ENCODE results near the gene TM9SF4.

Gene TM9SF4

DNA sequence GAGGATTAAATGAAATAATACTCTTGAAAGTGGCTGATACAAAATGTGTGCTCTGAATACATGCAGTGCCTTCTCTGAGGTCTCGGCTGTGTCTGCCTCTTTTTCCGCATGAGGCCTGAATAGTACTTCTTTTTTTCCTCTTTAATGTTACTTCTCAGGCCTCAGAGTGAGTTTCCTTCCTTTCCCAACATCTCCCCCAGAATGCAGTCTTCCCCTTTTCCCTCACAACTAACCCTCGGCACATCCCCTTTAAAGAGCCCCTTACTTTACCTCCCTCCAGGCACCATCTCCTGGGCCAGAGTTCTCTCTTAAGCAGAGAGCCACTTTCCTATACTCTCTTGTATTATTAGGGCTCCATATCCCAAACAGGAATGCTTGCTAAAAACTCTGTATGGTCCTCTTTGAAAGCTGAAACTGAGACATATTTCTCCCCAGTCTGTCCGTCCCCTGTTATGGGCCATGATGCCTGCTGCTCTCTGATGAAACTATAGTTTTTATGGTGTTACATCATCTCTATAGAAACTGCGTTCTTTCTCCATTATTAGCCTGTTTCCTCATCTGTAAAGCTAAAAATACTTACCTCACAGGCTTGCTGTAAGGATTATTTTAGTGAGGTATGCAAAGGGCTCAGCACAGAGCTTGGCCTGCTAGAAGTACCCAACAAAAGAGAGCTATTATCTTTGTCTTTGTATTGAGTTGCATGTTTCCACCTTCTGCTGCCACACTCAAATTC lies 95.8 kb downstream of the TM9SF4 start:
- peak overlapping the region; percentile 96 for H3K4me3 Mint-ChIP-seq
- peak overlapping the region; percentile 92 for H3K27ac Mint-ChIP-seq
- no peak for DNase-seq
- H3K27me3 Mint-ChIP-seq, result no peaks in the 10 kb centered on the region
- H3K4me1 Mint-ChIP-seq, result peaks cover 73% of the 10 kb centered on the region
- CTCF ChIA-PET, result no interaction called here
- H3K9me3 Mint-ChIP-seq, result no peaks in the 10 kb centered on the region
- H3K36me3 Mint-ChIP-seq, result peaks cover 30% of the 10 kb centered on the region

DNA sequence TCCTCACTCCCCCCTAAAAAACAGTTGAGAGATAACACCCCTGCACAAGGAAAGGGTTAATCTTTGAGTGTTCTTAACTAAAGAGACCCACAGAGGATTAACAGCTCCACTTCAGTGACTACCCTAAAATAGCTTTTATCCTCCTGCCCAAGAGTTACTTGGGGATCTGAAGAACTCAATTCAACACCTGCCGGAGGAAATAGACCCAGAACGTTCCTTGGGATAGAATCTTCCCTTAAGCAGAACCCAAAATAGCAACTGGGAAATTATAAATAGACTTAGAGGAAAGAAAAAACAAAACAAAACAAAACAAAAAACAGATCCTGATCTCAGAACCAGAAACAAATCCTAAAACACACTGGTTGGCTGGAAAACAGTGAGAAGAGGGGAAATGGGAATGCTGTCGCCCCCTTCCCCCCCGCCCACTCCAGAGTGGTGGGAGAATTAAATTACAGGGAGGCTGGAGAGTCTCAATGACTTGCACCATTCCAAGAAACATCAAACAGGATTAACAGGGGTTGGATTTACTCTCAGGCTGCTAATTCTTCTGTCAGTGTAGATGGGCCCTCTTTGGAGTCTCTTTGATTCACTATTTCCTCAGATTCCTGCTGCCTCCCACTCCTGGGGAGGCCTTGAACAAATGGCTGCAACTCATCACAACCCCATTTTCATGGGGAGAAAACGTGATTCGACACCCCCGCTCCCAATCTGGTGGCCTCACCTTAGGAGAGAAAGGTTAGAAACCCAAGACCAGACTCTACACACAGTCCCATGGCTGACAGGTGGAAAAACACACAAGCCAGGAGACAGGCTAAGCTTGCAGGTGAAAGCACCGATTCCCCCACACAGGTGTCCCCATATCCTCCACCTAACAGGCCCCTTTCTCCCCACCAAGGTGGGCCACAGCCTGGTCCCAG lies 96.6 kb downstream of the TM9SF4 start:
- H3K36me3 Mint-ChIP-seq, result peaks cover 26% of the 10 kb centered on the region
- peaks cover 79% of the 10 kb centered on the region for H3K4me1 Mint-ChIP-seq
- no peaks in the 10 kb centered on the region for H3K9me3 Mint-ChIP-seq
- CTCF ChIA-PET, result no interaction called here
- no peaks in the 10 kb centered on the region for H3K27me3 Mint-ChIP-seq
- H3K27ac Mint-ChIP-seq, result peak overlapping the region; percentile 92
- peak overlapping the region; percentile 96 for H3K4me3 Mint-ChIP-seq
- no peak for DNase-seq

DNA sequence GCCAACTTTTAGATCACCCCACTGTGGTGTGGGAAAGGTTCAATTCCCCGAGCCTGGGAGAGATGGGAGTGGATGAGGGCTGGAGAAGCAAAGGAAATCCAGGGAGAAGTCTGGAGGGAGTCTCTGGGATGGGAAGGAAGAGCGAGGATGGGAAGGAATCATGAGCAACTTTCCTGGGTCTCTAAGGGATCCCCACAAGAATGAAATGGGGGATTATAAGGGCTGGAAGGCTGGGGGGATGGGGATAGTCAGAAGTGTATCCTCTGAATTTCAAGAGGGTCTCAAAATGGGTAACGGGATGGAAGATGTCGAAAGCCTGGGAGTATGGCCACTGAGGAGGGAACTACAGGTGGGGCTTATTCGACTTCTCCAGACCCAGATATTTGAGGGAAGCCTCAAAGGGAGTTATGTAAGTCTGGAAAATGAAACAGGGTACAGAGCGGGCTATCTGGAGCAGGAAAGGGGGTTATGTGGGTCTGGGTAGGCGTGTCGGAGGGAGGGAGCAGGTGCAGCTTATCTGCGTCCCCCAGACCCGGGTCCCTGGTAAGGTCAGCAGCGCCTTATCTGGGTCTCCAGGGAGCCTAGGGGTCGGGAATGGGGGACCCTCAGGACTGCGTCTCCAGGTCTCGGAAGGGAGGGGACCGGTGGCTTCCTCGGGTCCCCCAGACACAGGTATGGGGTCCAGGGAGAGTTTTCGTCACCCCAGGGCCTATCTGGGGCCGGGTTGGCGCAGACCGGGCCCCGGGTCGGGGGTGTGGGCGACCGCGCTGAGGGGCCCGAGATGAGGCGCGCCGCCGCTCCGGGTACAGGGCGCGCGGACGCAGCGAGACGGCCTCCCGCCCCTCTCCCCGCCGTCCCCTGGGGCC lies 97.5 kb downstream of the TM9SF4 start:
- peak; percentile 43 for DNase-seq
- peaks cover 83% of the 10 kb centered on the region for H3K4me1 Mint-ChIP-seq
- CTCF ChIA-PET, result no interaction called here
- peak overlapping the region; percentile 92 for H3K27ac Mint-ChIP-seq
- no peaks in the 10 kb centered on the region for H3K9me3 Mint-ChIP-seq
- peak overlapping the region; percentile 96 for H3K4me3 Mint-ChIP-seq
- H3K27me3 Mint-ChIP-seq, result no peaks in the 10 kb centered on the region
- H3K36me3 Mint-ChIP-seq, result peaks cover 32% of the 10 kb centered on the region

DNA sequence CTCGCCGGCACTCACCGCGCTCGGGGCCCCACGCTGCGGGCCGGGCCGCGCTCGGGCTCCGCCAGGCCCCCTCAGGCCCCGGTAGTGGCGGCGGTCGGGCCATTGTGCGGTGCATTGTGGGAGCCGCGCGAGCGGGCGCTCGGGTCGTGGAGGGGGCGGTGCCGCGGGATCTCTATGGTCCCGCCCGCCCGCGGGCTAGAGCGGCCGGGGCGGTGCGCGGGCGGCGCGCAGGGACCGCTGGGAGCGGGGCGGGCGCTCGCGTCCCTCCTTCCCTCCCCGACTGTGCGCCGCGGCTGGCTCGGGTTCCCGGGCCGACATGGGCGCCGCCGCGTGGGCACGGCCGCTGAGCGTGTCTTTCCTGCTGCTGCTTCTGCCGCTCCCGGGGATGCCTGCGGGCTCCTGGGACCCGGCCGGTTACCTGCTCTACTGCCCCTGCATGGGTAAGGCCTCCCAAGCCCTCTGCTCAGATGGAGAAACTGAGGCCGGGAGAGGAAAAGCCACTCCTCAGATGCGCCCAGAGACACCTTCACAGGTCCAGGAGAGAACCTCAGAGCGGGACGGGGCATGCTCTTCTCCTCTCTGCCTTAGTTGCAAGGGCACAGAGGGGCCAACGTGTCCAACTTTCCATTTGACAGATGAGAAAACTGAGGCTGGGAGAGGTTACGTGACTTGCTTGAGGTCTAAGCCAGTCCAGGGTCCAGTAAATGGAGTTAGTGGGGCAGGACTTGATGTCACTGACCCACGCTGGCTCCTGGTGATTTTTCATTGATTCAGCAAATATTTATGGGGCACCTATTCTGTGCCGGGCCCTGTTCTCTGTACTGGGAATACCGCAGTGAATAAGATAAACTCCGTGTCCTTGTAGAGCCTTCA lies 98.3 kb downstream of the TM9SF4 start, which contains the start of the genes PLAGL2 and POFUT1:
PLAGL2 (minus strand) TSS at position 118 of the 873 bp plus-strand sequence. CDS start 5,565 bp downstream, outside the sequence.
POFUT1 (plus strand) TSS at position 255 of the 873 bp plus-strand sequence; CDS start at position 317, 62 bp downstream.
- DNase-seq, result peak; percentile 91
- Mint-ChIP-seq H3K36me3 (peaks cover 39% of the 10 kb centered on the region), H3K27ac (peak within 1 kb of the TSS; percentile 92), H3K4me3 (peak within 1 kb of the TSS; percentile 96), H3K27me3 (no peaks in the 10 kb centered on the region), H3K4me1 (peaks cover 77% of the 10 kb centered on the region), H3K9me3 (no peaks in the 10 kb centered on the region)
- CTCF ChIA-PET, result no interaction called here

DNA sequence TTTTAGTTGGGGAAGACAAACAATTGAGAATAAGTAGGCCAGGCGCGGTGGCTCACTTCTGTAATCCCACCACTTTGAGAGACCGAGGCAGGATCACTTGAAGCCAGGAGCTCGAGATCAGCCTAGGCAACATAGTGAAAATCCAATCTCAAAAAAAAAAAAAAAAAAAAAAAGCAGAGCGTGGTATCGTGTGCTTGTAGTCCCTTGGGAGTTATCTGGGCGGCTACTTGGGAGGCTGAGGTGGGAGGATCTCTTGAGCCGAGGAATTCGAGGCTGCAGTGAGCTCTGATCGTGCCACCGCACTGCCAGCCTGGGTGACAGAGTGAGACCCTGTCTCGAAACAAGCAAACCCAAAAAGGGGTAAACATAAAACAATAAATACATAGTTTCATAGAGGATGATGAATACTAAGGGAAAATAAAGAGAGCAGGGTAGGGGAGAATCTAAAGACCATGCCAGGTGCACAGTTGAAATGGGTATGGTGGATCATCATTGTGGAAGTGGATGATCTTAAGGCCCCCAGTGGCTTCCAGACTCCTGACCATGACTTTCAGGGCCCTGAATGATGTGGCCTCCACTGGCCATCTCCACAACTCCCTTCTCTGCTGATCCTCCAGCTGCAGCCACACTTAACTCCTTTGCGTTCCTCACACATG lies 99.1 kb downstream of the TM9SF4 start:
- Mint-ChIP-seq H3K4me3 (peak overlapping the region; percentile 84), H3K36me3 (peaks cover 39% of the 10 kb centered on the region), H3K27me3 (no peaks in the 10 kb centered on the region), H3K4me1 (peaks cover 70% of the 10 kb centered on the region), H3K27ac (peak overlapping the region; percentile 81), H3K9me3 (no peaks in the 10 kb centered on the region)
- CTCF ChIA-PET, result no interaction called here
- no peak for DNase-seq

DNA sequence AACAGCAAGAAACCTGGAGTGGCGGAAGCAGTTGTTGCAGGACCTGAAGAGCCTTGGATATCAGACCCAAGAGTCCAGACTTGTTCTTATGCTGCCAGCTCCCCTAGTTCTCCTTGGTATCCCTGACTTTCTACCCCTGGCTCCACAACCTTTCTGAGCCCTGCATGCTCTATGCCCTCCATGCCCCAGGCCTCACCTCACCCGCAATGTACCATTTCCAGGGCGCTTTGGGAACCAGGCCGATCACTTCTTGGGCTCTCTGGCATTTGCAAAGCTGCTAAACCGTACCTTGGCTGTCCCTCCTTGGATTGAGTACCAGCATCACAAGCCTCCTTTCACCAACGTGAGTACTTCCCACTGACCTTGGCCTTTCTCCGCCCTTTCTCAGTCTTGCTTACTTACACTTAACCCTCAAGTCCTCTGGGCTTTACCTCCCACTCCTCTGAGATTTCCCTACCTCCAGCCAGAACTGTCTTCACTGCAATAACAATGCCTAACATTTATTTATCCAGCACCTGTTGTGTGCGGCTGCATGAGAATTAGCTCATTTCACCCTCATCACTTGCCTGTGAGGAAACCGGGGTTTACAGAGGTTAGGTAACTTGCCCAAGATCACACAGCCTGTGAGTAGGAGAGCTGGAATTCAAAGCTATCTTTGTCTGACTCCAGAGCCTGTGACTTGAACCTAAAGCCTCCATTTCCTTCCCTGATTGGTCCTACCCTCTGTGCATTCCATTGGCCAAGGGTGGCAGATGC lies 100.5 kb downstream of the TM9SF4 start:
- DNase-seq, result no peak
- H3K4me3 Mint-ChIP-seq, result peak overlapping the region; percentile 12
- no peaks in the 10 kb centered on the region for H3K9me3 Mint-ChIP-seq
- no peaks in the 10 kb centered on the region for H3K27me3 Mint-ChIP-seq
- H3K36me3 Mint-ChIP-seq, result peaks cover 37% of the 10 kb centered on the region
- H3K27ac Mint-ChIP-seq, result peak overlapping the region; percentile 53
- H3K4me1 Mint-ChIP-seq, result peaks cover 58% of the 10 kb centered on the region
- CTCF ChIA-PET, result no interaction called here

DNA sequence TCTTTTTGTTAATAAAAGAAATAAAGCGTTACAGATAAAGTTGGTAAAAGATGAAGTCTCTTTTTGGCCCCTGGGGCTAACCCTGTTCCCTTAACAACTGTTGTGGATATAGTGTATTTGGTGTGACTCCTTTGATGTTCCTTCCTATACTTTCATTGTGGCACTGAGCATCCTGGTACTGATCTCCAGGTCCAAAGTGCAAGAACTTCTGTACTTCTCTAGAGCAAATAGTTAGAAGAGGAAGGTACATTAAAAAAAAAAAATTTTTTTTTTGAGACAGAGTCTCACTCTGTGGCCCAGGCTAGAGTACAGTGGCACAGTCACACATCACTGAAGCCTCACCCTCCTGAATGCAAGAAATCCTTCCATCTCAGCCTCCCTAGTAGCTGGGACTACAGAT lies 104.4 kb downstream of the TM9SF4 start:
- Mint-ChIP-seq H3K4me3 (no peak overlapping the region), H3K9me3 (no peaks in the 10 kb centered on the region), H3K4me1 (peaks cover 31% of the 10 kb centered on the region), H3K27ac (no peak overlapping the region), H3K36me3 (peaks cover 46% of the 10 kb centered on the region), H3K27me3 (no peaks in the 10 kb centered on the region)
- CTCF ChIA-PET, result no interaction called here
- no peak for DNase-seq

DNA sequence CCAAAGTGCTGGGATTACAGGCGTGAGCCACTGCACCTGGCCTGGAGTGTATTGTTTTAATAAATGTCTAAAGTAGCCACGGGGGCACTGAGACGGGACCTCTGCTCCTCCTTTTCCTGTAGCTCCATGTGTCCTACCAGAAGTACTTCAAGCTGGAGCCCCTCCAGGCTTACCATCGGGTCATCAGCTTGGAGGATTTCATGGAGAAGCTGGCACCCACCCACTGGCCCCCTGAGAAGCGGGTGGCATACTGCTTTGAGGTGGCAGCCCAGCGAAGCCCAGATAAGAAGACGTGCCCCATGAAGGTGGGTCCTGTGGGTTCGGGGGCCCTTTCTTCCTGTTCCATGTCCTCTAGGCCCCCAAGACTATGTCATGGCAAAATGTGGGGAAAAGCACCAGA lies 105.6 kb downstream of the TM9SF4 start:
- no peaks in the 10 kb centered on the region for H3K9me3 Mint-ChIP-seq
- H3K36me3 Mint-ChIP-seq, result peaks cover 46% of the 10 kb centered on the region
- H3K4me3 Mint-ChIP-seq, result no peak overlapping the region
- DNase-seq, result no peak
- peaks cover 18% of the 10 kb centered on the region for H3K4me1 Mint-ChIP-seq
- CTCF ChIA-PET, result interaction anchor here (1.2 kb wide), 1 partner anchor 59 kb away, joined by 3 read pairs; no protein-coding TSS in a partner anchor
- no peaks in the 10 kb centered on the region for H3K27me3 Mint-ChIP-seq
- H3K27ac Mint-ChIP-seq, result no peak overlapping the region

DNA sequence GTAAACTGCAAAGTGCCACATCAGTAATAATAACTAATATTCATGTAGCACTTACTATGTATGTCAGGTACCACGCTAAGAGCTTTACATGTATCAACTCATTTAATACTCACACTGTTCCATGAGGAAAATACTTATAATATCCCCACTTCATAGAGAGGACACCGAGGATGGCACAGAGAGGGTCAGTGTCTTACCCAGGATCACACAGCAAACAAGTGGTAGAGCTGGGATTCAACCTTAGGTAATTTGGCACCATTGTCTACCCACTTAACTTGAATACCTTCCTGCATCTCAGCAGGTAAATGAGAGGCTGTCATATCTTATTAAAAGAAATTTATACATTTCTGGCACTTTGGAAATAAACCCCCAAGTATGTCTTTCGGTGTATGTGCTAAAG lies 106.2 kb downstream of the TM9SF4 start:
- no peaks in the 10 kb centered on the region for H3K9me3 Mint-ChIP-seq
- peaks cover 12% of the 10 kb centered on the region for H3K4me1 Mint-ChIP-seq
- H3K36me3 Mint-ChIP-seq, result peaks cover 48% of the 10 kb centered on the region
- no peak overlapping the region for H3K27ac Mint-ChIP-seq
- H3K27me3 Mint-ChIP-seq, result no peaks in the 10 kb centered on the region
- H3K4me3 Mint-ChIP-seq, result no peak overlapping the region
- CTCF ChIA-PET, result no interaction called here
- no peak for DNase-seq

DNA sequence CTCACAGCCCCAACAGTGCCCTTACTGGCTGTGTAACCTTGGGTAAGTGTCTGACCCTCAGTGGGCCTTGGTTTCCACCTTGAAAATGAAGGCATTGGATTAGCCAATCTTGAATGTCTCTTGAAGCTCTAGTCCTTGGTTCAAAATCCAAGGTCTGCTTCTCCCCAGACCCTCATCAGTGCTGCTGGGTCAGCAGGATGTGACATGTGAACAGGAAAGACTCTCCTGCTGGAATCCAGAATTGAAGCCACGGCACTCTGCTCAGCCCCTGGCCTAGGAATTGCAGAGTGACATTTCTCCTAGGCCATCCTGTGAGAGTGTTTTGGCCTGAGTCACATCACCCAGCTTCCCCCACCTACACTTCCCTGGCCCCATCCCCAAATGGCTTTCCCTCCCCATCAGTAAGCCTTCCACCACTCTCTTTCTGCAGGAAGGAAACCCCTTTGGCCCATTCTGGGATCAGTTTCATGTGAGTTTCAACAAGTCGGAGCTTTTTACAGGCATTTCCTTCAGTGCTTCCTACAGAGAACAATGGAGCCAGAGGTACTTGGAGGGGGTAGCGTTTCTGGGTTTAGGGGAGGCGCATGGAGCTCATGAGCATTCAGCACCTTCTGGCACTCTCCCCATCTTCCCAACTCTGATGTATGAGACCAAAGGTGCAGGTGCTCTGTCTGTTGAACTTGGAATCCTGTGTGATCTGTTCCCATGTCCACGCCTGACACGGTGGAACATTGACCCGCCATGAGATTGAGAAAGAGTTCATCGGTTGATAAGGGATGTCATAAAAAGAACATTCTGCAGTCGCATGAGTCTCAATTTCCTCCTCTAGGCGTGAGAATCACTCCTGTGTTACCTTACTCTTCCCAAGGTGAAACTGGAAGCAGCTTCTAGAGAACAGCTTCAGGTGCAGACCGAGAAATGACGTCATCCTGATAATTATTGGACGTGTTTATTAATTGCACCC lies 106.9 kb downstream of the TM9SF4 start:
- peaks cover 7% of the 10 kb centered on the region for H3K4me1 Mint-ChIP-seq
- no peak overlapping the region for H3K4me3 Mint-ChIP-seq
- H3K36me3 Mint-ChIP-seq, result peaks cover 53% of the 10 kb centered on the region
- H3K27me3 Mint-ChIP-seq, result no peaks in the 10 kb centered on the region
- CTCF ChIA-PET, result no interaction called here
- DNase-seq, result no peak
- H3K9me3 Mint-ChIP-seq, result no peaks in the 10 kb centered on the region
- H3K27ac Mint-ChIP-seq, result no peak overlapping the region
